Measurements from ENCODE around the gene SPECC1L.

Gene SPECC1L

DNA sequence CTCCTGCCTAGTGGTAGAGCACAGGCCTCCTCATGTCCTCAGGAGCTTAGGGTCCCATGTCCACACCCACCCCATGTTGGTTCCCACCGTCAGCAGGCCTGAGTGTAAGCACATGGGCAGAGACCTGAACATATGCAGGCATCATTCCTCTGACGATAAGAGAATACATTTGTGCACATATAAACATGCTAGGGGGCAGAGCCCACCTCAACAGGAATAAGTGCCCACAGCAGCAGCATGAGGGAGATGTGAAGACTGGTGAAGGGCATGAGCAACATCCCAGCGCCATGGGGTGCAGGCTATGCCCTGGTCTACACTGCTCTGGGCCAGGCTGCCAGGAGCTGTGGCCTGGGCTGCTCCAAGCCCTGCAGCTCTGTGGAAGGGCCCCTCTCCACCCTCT is 173.6 kb downstream of the SPECC1L start:
- no peak for FAIRE-seq

- FAIRE-seq, result no peak
Observed at GRCh38 chr22:24444729-24445466, 174.3 kb downstream of the SPECC1L start.

DNA sequence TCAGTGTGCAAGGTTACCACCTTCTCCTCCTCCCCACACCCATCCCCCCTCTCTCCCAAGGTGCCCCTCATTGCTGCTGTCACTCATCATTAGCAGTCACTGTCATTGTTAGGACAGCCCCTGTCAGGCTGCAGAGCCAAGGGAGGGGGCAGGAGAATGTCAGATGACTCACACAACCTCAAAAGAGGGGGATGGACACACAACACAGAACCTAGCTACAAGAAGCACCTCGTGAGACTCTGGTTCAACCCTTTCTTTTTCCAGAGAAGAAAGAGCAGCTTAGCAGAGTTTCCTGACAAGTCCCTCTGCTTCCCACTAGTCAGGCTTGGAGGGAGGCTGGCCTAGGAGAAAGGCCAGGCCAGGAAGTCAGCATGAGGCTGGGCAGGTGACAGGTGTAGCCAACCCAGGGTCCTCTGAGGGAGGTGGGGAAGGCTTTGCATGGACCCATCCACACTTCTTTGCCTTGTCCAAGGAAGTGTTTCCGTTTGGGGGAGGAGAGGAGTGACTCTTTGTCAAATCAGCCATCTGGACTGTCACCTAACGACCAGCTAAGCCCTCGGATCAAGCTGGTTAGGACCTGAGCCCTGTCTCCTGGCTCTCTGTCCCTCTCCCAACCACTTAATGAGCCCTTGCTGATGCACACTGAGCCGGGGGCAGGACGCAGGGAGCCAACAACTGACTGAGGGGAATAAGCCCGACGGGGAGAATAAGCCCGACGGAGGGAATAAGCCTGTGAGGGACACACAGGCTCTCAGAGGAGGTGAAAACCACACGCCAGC is 175.0 kb downstream of the SPECC1L start:
- no peak for FAIRE-seq

DNA sequence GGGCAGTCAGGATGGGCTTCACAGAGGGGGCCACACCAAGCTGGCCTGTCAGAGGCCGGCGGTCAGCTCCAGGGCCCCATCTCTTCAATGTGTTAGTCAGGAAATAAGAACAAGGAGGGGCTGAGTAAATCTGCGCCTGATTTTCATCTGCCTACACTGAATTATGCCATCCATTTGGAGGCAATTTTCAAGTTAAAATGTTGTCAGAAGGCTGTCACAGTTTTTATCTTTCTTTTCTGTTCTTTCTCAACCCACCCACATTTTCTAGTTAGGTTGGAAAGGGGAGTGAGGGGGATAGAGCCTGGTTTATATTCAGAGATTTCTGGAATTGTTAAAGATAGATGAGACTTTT is 175.6 kb downstream of the SPECC1L start:
- no peak for FAIRE-seq

- FAIRE-seq, result no peak
Observed at GRCh38 chr22:24450610-24451009, 180.0 kb downstream of the SPECC1L start.

DNA sequence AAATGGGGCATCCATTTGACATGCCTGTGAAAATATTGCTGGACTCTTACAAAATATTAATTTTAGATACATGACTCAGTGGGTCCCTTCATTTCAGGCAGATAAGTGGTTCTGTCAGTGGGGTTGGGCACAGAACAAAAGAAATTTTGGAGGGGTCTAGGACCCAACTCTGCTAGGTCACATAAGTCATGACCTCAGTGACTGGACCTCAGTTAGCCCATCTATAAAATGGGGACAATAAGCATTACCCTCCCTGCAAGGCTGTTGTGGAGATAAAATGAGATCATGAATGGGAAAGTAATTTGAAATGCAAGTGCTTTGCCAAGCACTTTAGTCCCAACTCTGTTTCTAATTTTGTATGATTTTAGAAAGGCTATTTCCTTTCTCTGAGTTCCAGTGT is 180.5 kb downstream of the SPECC1L start:
- FAIRE-seq, result no peak

GRCh38 chr22:24453853-24454252 is 183.2 kb downstream of the SPECC1L start:
- no peak for FAIRE-seq

DNA sequence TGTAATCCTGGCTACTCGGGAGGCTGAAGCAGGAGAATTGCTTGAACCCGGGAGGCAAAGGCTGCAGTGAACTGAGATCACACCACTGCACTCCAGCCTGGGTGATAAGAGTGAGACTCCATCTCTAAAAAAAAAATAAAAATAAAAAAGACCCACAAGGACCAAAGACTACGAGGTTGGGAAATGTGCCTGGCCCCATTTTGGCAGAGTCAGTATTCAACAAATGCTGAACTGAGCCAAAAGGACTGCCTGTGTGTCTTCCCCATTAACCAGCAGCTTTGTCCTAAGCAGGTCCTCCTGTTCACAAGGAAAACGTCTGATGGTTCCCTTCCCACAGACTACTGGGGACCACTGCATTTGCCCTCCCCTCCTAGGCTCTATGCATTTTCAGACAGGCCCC is 184.4 kb downstream of the SPECC1L start:
- FAIRE-seq, result no peak

- no peak for FAIRE-seq
Observed at GRCh38 chr22:24455751-24456426, 185.3 kb downstream of the SPECC1L start.

GRCh38 chr22:24457894-24458420 is 187.3 kb downstream of the SPECC1L start:
- no peak for FAIRE-seq

GRCh38 chr22:24459911-24460310 is 189.3 kb downstream of the SPECC1L start:
- FAIRE-seq, result no peak

DNA sequence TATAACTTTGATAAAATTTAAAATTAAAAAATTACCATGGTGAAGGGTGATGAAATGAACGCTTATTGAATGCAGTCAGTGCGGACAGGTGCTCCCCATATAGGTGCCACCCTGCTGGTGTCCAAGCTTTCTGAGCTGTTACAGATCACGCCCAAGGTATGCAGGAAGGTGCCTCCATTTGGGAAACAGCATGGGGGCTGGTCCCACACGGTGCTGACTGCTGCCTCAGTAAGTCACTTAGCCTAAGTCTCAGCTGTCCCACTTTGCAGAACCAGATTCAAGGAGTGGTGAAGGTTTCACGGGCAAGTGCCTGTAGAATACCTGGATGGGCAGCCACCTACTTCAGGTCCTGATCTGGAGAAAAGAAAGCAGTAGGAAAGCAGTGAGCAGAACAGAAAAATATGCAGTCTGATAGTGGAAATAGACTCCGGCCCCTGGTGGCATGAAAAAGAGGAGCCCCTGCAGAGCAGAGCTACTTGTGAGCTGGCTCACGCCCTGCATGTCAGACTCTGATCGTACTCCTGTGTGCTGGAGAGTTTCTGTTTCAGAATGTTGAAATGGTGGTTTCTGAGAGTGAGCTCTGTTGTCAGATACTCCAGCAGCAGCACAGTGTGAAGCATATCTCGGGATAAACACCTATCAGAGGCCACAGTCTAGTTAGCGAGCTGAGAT is 189.9 kb downstream of the SPECC1L start:
- no peak for FAIRE-seq

GRCh38 chr22:24463071-24463760 is 192.6 kb downstream of the SPECC1L start:
- FAIRE-seq, result no peak

DNA sequence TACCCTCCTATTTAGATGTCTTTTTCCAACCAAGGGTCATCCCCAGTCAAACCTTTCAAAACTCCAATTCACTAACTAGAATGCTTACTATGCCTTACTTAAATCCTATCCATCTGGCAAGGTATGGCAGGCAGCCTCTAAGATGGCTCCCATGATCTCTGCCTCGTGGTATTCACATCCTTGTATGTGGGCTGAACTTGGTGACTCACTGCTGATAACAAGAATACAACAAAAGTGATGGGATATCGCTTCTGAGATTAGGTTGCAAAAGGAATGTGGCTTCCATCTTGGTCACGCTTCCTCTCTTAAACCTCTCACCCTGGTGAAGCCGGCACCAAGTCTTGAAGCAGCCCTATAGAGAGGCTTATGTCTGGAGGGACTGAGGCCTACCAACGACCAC is 194.9 kb downstream of the SPECC1L start:
- no peak for FAIRE-seq

DNA sequence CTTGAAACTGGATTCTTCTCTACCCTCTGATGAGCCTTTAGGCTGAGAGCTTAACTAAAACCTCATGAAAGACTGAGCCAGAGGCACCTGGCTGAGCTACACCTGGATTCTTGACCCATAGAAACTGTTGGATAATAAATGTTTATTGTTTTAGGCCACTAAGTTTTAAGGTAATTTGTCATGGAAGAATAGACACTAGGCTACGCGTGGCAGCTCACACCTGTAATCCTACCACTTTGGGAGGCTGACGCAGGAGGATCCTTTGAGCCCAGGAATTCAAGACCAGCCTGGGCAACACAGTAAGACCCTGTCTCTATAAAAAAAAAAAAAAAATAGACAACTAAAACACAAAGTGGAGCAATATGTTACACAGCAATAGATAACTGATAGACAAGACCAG is 195.3 kb downstream of the SPECC1L start:
- no peak for FAIRE-seq

DNA sequence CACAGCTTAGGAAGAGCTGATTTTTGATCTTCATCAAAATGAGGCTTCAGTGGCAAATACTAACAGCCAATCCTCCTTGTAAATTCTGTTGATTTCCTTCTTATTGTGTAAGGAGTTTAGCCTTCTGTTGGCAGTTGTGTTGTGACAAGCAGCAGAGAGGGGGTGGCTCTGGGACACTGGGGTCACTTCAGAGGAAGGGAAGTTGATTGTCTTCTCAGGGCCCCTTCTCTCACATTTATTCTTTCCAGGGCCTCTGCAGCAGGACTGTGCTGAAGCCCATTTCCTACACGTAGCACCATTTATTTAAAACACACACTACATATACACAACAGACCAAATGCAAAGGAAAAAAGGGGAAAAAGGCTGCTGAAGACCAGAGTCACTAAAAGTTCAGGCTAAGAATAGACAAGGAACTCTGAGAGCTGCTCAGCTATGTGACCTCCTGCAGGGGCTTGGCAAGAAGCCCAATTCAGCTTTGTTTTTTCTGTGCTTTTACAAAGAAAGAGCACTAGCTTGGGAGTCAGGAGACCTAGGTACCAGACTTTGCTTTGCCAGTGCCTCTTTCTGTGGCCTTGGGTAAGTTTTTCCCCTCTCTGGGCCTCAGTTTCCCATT is 196.2 kb downstream of the SPECC1L start:
- FAIRE-seq, result no peak

- FAIRE-seq, result no peak
Observed at GRCh38 chr22:24467340-24467739, 196.7 kb downstream of the SPECC1L start.
